ENCODE data around the gene CHMP6. TPM values are rescaled to one million over a fixed set of nuclear protein-coding genes. Genes with fewer than 3 reads are reported as not detected.

Gene CHMP6
- total and polyA plus RNA-seq, 4 donors, result 9.6 to 24.0 (median 16.7) TPM

- no peak for DNase-seq (ENCODE audit: low spot score)
- Histone ChIP-seq H3K4me1 (ENCODE audit: control insufficient read depth in 4 of 4, insufficient read depth in 4 of 4, low read length in 3 of 4) (peaks cover 0 to 12% (median 6%) of the 10 kb centered on the region in 4 donors), H3K27me3 (ENCODE audit: control insufficient read depth in 4 of 4, insufficient read depth in 4 of 4, low read length in 3 of 4) (no peaks in the 10 kb centered on the region), H3K9me3 (ENCODE audit: control insufficient read depth in 4 of 4, low read length in 3 of 4) (no peaks in the 10 kb centered on the region), H3K9ac (ENCODE audit: low read depth in 1 of 2, low read length in 2 of 2) (no peak overlapping the region), H3K27ac (ENCODE audit: low read depth in 1 of 2, low read length in 2 of 2) (no peak overlapping the region), H3K36me3 (ENCODE audit: control insufficient read depth in 4 of 4, insufficient read depth in 3 of 4, low read depth in 1 of 4, low read length in 3 of 4) (no peaks in the 10 kb centered on the region), H3K4me3 (ENCODE audit: low read depth in 1 of 3, low read length in 3 of 3) (no peak overlapping the region)
- no peak for TF ChIP-seq TAF1 (conservative IDR thresholded peaks at IDR 0.05)
- no peak for TF ChIP-seq FOXA1 (IDR thresholded peaks at IDR 0.05)
- no peak for TF ChIP-seq HNF4G (IDR thresholded peaks at IDR 0.05)
- TF ChIP-seq NR2F2 (IDR thresholded peaks at IDR 0.05), result peak; percentile 77
- TF ChIP-seq, protein P1, sequence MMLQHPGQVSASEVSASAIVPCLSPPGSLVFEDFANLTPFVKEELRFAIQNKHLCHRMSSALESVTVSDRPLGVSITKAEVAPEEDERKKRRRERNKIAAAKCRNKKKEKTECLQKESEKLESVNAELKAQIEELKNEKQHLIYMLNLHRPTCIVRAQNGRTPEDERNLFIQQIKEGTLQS (IDR thresholded peaks at IDR 0.05), result no peak
- peak; percentile 13 to 26 for TF ChIP-seq RXRA (IDR thresholded peaks at IDR 0.05)
- TF ChIP-seq, protein P2, sequence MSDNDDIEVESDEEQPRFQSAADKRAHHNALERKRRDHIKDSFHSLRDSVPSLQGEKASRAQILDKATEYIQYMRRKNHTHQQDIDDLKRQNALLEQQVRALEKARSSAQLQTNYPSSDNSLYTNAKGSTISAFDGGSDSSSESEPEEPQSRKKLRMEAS (IDR thresholded peaks at IDR 0.05), result no peak
- no peak for TF ChIP-seq YY1 (IDR thresholded peaks at IDR 0.05)
- TF ChIP-seq, protein P3, sequence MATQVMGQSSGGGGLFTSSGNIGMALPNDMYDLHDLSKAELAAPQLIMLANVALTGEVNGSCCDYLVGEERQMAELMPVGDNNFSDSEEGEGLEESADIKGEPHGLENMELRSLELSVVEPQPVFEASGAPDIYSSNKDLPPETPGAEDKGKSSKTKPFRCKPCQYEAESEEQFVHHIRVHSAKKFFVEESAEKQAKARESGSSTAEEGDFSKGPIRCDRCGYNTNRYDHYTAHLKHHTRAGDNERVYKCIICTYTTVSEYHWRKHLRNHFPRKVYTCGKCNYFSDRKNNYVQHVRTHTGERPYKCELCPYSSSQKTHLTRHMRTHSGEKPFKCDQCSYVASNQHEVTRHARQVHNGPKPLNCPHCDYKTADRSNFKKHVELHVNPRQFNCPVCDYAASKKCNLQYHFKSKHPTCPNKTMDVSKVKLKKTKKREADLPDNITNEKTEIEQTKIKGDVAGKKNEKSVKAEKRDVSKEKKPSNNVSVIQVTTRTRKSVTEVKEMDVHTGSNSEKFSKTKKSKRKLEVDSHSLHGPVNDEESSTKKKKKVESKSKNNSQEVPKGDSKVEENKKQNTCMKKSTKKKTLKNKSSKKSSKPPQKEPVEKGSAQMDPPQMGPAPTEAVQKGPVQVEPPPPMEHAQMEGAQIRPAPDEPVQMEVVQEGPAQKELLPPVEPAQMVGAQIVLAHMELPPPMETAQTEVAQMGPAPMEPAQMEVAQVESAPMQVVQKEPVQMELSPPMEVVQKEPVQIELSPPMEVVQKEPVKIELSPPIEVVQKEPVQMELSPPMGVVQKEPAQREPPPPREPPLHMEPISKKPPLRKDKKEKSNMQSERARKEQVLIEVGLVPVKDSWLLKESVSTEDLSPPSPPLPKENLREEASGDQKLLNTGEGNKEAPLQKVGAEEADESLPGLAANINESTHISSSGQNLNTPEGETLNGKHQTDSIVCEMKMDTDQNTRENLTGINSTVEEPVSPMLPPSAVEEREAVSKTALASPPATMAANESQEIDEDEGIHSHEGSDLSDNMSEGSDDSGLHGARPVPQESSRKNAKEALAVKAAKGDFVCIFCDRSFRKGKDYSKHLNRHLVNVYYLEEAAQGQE (IDR thresholded peaks at IDR 0.05), result no peak
- TF ChIP-seq RAD21 (IDR thresholded peaks at IDR 0.05), result peak in 1 of 2 donors; percentile 8
- 62% methylated on average over 7 of the region's 7 CpGs for WGBS
Measured at GRCh38 chr17:80984749-80985148, 6.9 kb upstream of the CHMP6 start.

DNA sequence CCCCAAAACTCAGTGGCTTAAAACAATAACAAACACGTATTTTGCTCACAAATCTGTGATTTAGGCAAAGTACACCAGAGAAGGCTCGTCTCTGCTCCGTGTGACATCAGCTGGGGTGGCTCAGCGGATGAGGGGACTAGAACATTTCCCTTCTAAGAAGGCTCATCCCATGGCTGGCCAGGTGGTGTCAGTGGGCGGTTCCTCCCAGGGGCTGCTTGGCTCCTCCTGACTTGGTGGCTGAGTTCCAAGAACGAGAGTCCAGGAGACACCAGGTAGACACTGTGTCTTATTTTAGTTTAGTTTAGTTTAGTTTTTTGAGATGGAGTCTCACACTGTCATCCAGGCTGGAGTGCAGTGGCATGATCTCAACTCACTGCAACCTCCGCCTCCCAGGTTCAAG lies 5.6 kb upstream of the CHMP6 start:
- H3K27me3 ChIP-seq (ENCODE audit: control insufficient read depth in 4 of 4, insufficient read depth in 4 of 4, low read length in 3 of 4), result no peaks in the 10 kb centered on the region
- 85% methylated on average over 7 of the region's 7 CpGs for WGBS
- H3K36me3 ChIP-seq (ENCODE audit: control insufficient read depth in 4 of 4, insufficient read depth in 3 of 4, low read depth in 1 of 4, low read length in 3 of 4), result no peaks in the 10 kb centered on the region
- H3K4me1 ChIP-seq (ENCODE audit: control insufficient read depth in 4 of 4, insufficient read depth in 4 of 4, low read length in 3 of 4), result peaks cover 1 to 11% (median 5%) of the 10 kb centered on the region in 4 donors
- H3K9me3 ChIP-seq (ENCODE audit: control insufficient read depth in 4 of 4, low read length in 3 of 4), result no peaks in the 10 kb centered on the region
- H3K27ac ChIP-seq (ENCODE audit: low read depth in 1 of 2, low read length in 2 of 2), result no peak overlapping the region
- TF ChIP-seq, protein P2 (IDR thresholded peaks at IDR 0.05), result no peak
- TF ChIP-seq FOXA2 (IDR thresholded peaks at IDR 0.05), result no peak
- no peak for TF ChIP-seq HNF4A (conservative IDR thresholded peaks at IDR 0.05)
- no peak overlapping the region for H3K9ac ChIP-seq (ENCODE audit: low read depth in 1 of 2, low read length in 2 of 2)
- no peak overlapping the region for H3K4me3 ChIP-seq (ENCODE audit: low read depth in 1 of 3, low read length in 3 of 3)
- DNase-seq (ENCODE audit: low spot score), result no peak

DNA sequence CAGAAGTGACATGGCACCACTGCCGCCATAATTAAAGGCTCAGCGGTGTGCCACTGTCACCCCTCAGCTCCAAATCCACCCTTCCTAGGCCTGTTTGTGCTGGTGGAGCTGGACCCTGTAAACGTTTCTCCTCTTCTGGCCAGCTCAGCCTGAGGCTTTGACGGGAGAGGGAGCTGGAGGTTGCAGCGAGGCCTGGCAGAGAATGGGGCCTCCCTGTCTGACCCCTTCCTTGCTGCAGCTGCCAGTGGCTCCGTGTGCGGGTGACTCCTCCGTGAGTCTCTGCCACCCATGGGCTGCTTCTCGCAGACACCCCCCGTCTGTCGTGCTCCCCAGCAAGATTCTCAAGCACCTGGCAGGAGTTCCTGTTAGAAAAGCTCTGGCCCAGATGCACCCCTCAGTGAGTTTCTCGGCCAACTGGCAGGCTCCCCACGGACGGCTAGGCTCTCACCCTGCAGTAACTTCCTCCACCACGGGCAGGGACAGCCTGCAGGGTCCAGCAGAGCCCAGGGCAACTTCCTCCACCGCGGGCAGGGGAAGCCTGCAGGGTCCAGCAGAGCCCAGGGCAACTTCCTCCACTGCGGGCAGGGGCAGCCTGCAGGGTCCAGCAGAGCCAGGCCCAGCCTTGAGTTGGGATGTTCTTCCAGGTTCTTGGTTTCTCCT lies 4.7 kb upstream of the CHMP6 start:
- H3K9me3 ChIP-seq (ENCODE audit: control insufficient read depth in 4 of 4, low read length in 3 of 4), result no peaks in the 10 kb centered on the region
- no peaks in the 10 kb centered on the region for H3K36me3 ChIP-seq (ENCODE audit: control insufficient read depth in 4 of 4, insufficient read depth in 3 of 4, low read depth in 1 of 4, low read length in 3 of 4)
- WGBS, result 75% methylated on average over 18 of the region's 18 CpGs
- no peak for TF ChIP-seq GABPA (IDR thresholded peaks at IDR 0.05 in 1 of 2, conservative IDR thresholded peaks at IDR 0.05 in 1 of 2)
- TF ChIP-seq, protein P4, sequence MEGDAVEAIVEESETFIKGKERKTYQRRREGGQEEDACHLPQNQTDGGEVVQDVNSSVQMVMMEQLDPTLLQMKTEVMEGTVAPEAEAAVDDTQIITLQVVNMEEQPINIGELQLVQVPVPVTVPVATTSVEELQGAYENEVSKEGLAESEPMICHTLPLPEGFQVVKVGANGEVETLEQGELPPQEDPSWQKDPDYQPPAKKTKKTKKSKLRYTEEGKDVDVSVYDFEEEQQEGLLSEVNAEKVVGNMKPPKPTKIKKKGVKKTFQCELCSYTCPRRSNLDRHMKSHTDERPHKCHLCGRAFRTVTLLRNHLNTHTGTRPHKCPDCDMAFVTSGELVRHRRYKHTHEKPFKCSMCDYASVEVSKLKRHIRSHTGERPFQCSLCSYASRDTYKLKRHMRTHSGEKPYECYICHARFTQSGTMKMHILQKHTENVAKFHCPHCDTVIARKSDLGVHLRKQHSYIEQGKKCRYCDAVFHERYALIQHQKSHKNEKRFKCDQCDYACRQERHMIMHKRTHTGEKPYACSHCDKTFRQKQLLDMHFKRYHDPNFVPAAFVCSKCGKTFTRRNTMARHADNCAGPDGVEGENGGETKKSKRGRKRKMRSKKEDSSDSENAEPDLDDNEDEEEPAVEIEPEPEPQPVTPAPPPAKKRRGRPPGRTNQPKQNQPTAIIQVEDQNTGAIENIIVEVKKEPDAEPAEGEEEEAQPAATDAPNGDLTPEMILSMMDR (IDR thresholded peaks at IDR 0.05; ENCODE audit: low read depth, low read length, missing input control), result no peak
- TF ChIP-seq FOXA1 (IDR thresholded peaks at IDR 0.05), result no peak
- no peak for TF ChIP-seq TAF1 (conservative IDR thresholded peaks at IDR 0.05)
- TF ChIP-seq, protein P3 (IDR thresholded peaks at IDR 0.05), result no peak
- TF ChIP-seq RXRA (IDR thresholded peaks at IDR 0.05), result no peak
- no peak for TF ChIP-seq YY1 (IDR thresholded peaks at IDR 0.05)
- TF ChIP-seq, protein P2 (IDR thresholded peaks at IDR 0.05), result no peak
- TF ChIP-seq JUND (IDR thresholded peaks at IDR 0.05), result no peak
- no peak for TF ChIP-seq HNF4G (IDR thresholded peaks at IDR 0.05)
- TF ChIP-seq HNF4A (conservative IDR thresholded peaks at IDR 0.05), result no peak
- TF ChIP-seq NR2F2 (IDR thresholded peaks at IDR 0.05), result no peak
- H3K4me1 ChIP-seq (ENCODE audit: control insufficient read depth in 4 of 4, insufficient read depth in 4 of 4, low read length in 3 of 4), result peaks cover 2 to 12% (median 7%) of the 10 kb centered on the region in 4 donors
- no peak for DNase-seq (ENCODE audit: low spot score)
- no peak overlapping the region for H3K9ac ChIP-seq (ENCODE audit: low read depth in 1 of 2, low read length in 2 of 2)
- no peak overlapping the region for H3K4me3 ChIP-seq (ENCODE audit: low read depth in 1 of 3, low read length in 3 of 3)
- H3K27ac ChIP-seq (ENCODE audit: low read depth in 1 of 2, low read length in 2 of 2), result no peak overlapping the region
- H3K27me3 ChIP-seq (ENCODE audit: control insufficient read depth in 4 of 4, insufficient read depth in 4 of 4, low read length in 3 of 4), result no peaks in the 10 kb centered on the region

Measured in liver (tissue), 9 donors.